Activated CD4-positive, alpha-beta memory T cell treated with anti-CD3 and anti-CD28 coated beads for 36 hours (primary cell): ENCODE measurements around the gene SLC44A3. TPM values are rescaled to one million over a fixed set of nuclear protein-coding genes. Genes with fewer than 3 reads are reported as not detected.

Experiments
- CTCF ChIA-PET: fragments of 350-600 bp; sonication (Branson Sonifier 250); formaldehyde crosslinking; loops from one replicate; lab custom pipeline; 2021; ENCODE audit warnings: antibody characterized with exemption, inconsistent platforms; lab: Charles Lee
- POLR2A ChIA-PET: fragments of 350-600 bp; sonication (Branson Sonifier 250); formaldehyde crosslinking; loops from one replicate; lab custom pipeline; 2021; ENCODE audit warnings: antibody characterized with exemption; lab: Charles Lee
- DNase-seq: peaks from one replicate; pipeline ENCODE4 v3.0.0-alpha.2; 2020
- H3K27ac Mint-ChIP-seq: one replicate; pipeline ENCODE4 v1.8.0; 2021; ENCODE audit warnings: mixed read lengths
- H3K27me3 Mint-ChIP-seq: one replicate; pipeline ENCODE4 v1.8.0; 2021; ENCODE audit warnings: mixed read lengths
- H3K36me3 Mint-ChIP-seq: one replicate; pipeline ENCODE4 v1.8.0; 2021; ENCODE audit warnings: mixed read lengths
- H3K4me1 Mint-ChIP-seq: one replicate; pipeline ENCODE4 v1.8.0; 2021; ENCODE audit warnings: low read depth, mixed read lengths
- H3K4me3 Mint-ChIP-seq: one replicate; pipeline ENCODE4 v1.8.0; 2021; ENCODE audit warnings: mild to moderate bottlenecking, mixed read lengths
- H3K9me3 Mint-ChIP-seq: one replicate; pipeline ENCODE4 v1.8.0; 2021; ENCODE audit warnings: mixed read lengths
- intact Hi-C: fragments of 100-400 bp; cut with micrococcal nuclease; formaldehyde crosslinking; loops from one replicate; pipeline ENCODE4 v1.15.1; 2023
- total RNA-seq, 2 experiments: library from RNA; stranded (reverse); gene quantifications; one replicate each; pipeline ENCODE4 v1.2.3, GENCODE V29; 2021

SLC44A3 gene
- total RNA-seq, 2 experiments from 2014 or later: 0.10 to 0.21 TPM

GRCh38 chr1:94901841-94902240 is 81.7 kb downstream of the SLC44A3 start:
- no peaks in the 10 kb centered on the region for H3K27me3 Mint-ChIP-seq
- ChIA-PET POLR2A (no interaction called here), CTCF (interaction anchor here (1.0 kb wide), 1 partner anchor 48 kb away, joined by 4 read pairs; no protein-coding TSS in a partner anchor)
- no peak overlapping the region for H3K27ac Mint-ChIP-seq
- no peak for DNase-seq
- H3K4me1 Mint-ChIP-seq: no peaks in the 10 kb centered on the region
- intact Hi-C loops: no loop called here
- H3K36me3 Mint-ChIP-seq: no peaks in the 10 kb centered on the region
- no peaks in the 10 kb centered on the region for H3K9me3 Mint-ChIP-seq
- no peak overlapping the region for H3K4me3 Mint-ChIP-seq

- ChIA-PET CTCF (no interaction called here), POLR2A (no interaction called here)
- no peak overlapping the region for H3K27ac Mint-ChIP-seq
- no peaks in the 10 kb centered on the region for H3K36me3 Mint-ChIP-seq
- H3K4me1 Mint-ChIP-seq: no peaks in the 10 kb centered on the region
- H3K9me3 Mint-ChIP-seq: no peaks in the 10 kb centered on the region
- no peak for DNase-seq
- intact Hi-C loops: no loop called here
- no peak overlapping the region for H3K4me3 Mint-ChIP-seq
- H3K27me3 Mint-ChIP-seq: no peaks in the 10 kb centered on the region
These were observed 83.3 kb downstream of the SLC44A3 start for GRCh38 chr1:94903280-94904009.

GRCh38 chr1:94905207-94905606 is 85.0 kb downstream of the SLC44A3 start:
- POLR2A ChIA-PET: no interaction called here
- DNase-seq: no peak
- no peaks in the 10 kb centered on the region for H3K4me1 Mint-ChIP-seq
- H3K9me3 Mint-ChIP-seq: no peaks in the 10 kb centered on the region
- peaks cover 2% of the 10 kb centered on the region for H3K27me3 Mint-ChIP-seq
- no peaks in the 10 kb centered on the region for H3K36me3 Mint-ChIP-seq
- CTCF ChIA-PET: no interaction called here
- intact Hi-C loops: no loop called here
- H3K4me3 Mint-ChIP-seq: no peak overlapping the region
- H3K27ac Mint-ChIP-seq: no peak overlapping the region

- Mint-ChIP-seq H3K4me1 (no peaks in the 10 kb centered on the region), H3K9me3 (no peaks in the 10 kb centered on the region), H3K27ac (no peak overlapping the region), H3K27me3 (peaks cover 5% of the 10 kb centered on the region), H3K4me3 (no peak overlapping the region), H3K36me3 (no peaks in the 10 kb centered on the region)
- intact Hi-C loops: no loop called here
- ChIA-PET POLR2A (no interaction called here), CTCF (no interaction called here)
- no peak for DNase-seq
These were observed 86.2 kb downstream of the SLC44A3 start for GRCh38 chr1:94906382-94906781.

- ChIA-PET POLR2A (no interaction called here), CTCF (no interaction called here)
- no peaks in the 10 kb centered on the region for H3K9me3 Mint-ChIP-seq
- intact Hi-C loops: no loop called here
- H3K27ac Mint-ChIP-seq: no peak overlapping the region
- no peaks in the 10 kb centered on the region for H3K4me1 Mint-ChIP-seq
- H3K36me3 Mint-ChIP-seq: no peaks in the 10 kb centered on the region
- H3K27me3 Mint-ChIP-seq: peaks cover 5% of the 10 kb centered on the region
- no peak overlapping the region for H3K4me3 Mint-ChIP-seq
- no peak for DNase-seq
These were observed 87.0 kb downstream of the SLC44A3 start for GRCh38 chr1:94907136-94907535.

- Mint-ChIP-seq H3K9me3 (no peaks in the 10 kb centered on the region), H3K4me1 (no peaks in the 10 kb centered on the region), H3K27me3 (peaks cover 5% of the 10 kb centered on the region), H3K27ac (no peak overlapping the region), H3K4me3 (no peak overlapping the region), H3K36me3 (no peaks in the 10 kb centered on the region)
- ChIA-PET POLR2A (no interaction called here), CTCF (interaction anchor here (0.7 kb wide), 1 partner anchor 841 kb away, joined by 3 read pairs; no protein-coding TSS in a partner anchor)
- no peak for DNase-seq
- intact Hi-C loops: no loop called here
These were observed 88.0 kb downstream of the SLC44A3 start for GRCh38 chr1:94908190-94908589.

- no peaks in the 10 kb centered on the region for H3K9me3 Mint-ChIP-seq
- intact Hi-C loops: no loop called here
- H3K27me3 Mint-ChIP-seq: peaks cover 7% of the 10 kb centered on the region
- CTCF ChIA-PET: no interaction called here
- no peak overlapping the region for H3K4me3 Mint-ChIP-seq
- H3K27ac Mint-ChIP-seq: no peak overlapping the region
- no peaks in the 10 kb centered on the region for H3K36me3 Mint-ChIP-seq
- POLR2A ChIA-PET: no interaction called here
- no peaks in the 10 kb centered on the region for H3K4me1 Mint-ChIP-seq
- no peak for DNase-seq
These were observed 88.8 kb downstream of the SLC44A3 start for GRCh38 chr1:94908965-94909364.

GRCh38 chr1:94909486-94909885 is 89.3 kb downstream of the SLC44A3 start:
- CTCF ChIA-PET: interaction anchor here (1.0 kb wide), 1 partner anchor 44 kb away, joined by 3 read pairs; no protein-coding TSS in a partner anchor
- H3K36me3 Mint-ChIP-seq: no peaks in the 10 kb centered on the region
- H3K9me3 Mint-ChIP-seq: no peaks in the 10 kb centered on the region
- DNase-seq: no peak
- peaks cover 10% of the 10 kb centered on the region for H3K27me3 Mint-ChIP-seq
- POLR2A ChIA-PET: no interaction called here
- H3K4me1 Mint-ChIP-seq: no peaks in the 10 kb centered on the region
- H3K27ac Mint-ChIP-seq: no peak overlapping the region
- no peak overlapping the region for H3K4me3 Mint-ChIP-seq
- intact Hi-C loops: no loop called here

- CTCF ChIA-PET: no interaction called here
- Mint-ChIP-seq H3K36me3 (no peaks in the 10 kb centered on the region), H3K9me3 (no peaks in the 10 kb centered on the region), H3K27me3 (peaks cover 18% of the 10 kb centered on the region), H3K4me1 (no peaks in the 10 kb centered on the region), H3K27ac (no peak overlapping the region), H3K4me3 (no peak overlapping the region)
- POLR2A ChIA-PET: no interaction called here
- intact Hi-C loops: no loop called here
- DNase-seq: no peak
These were observed 92.4 kb downstream of the SLC44A3 start for GRCh38 chr1:94912263-94913184.

GRCh38 chr1:94917251-94917650 is 97.1 kb downstream of the SLC44A3 start:
- Mint-ChIP-seq H3K27ac (no peak overlapping the region), H3K4me1 (no peaks in the 10 kb centered on the region), H3K36me3 (no peaks in the 10 kb centered on the region), H3K9me3 (no peaks in the 10 kb centered on the region), H3K27me3 (peaks cover 15% of the 10 kb centered on the region), H3K4me3 (no peak overlapping the region)
- intact Hi-C loops: no loop called here
- ChIA-PET POLR2A (no interaction called here), CTCF (no interaction called here)
- DNase-seq: no peak

- Mint-ChIP-seq H3K9me3 (no peaks in the 10 kb centered on the region), H3K4me3 (no peak overlapping the region), H3K4me1 (no peaks in the 10 kb centered on the region), H3K27ac (no peak overlapping the region), H3K36me3 (no peaks in the 10 kb centered on the region), H3K27me3 (peaks cover 16% of the 10 kb centered on the region)
- DNase-seq: no peak
- intact Hi-C loops: loop anchor here (10.0 kb wide), 1 partner anchor 315 kb away; the partner anchor contains the start of gene RWDD3
- ChIA-PET CTCF (no interaction called here), POLR2A (no interaction called here)
These were observed 99.3 kb downstream of the SLC44A3 start for GRCh38 chr1:94919241-94920030.

GRCh38 chr1:94920061-94920460 is 99.9 kb downstream of the SLC44A3 start:
- Mint-ChIP-seq H3K4me3 (no peak overlapping the region), H3K9me3 (no peaks in the 10 kb centered on the region), H3K27me3 (peaks cover 21% of the 10 kb centered on the region), H3K36me3 (no peaks in the 10 kb centered on the region), H3K4me1 (peaks cover 2% of the 10 kb centered on the region), H3K27ac (no peak overlapping the region)
- no peak for DNase-seq
- ChIA-PET CTCF (no interaction called here), POLR2A (no interaction called here)
- intact Hi-C loops: loop anchor here (10.0 kb wide), 1 partner anchor 315 kb away; the partner anchor contains the start of gene RWDD3
